NCI-H1105 treated with DMSO at 0.1 percent for 48 hours (cell line): Measurements from ENCODE around the gene MADD.

Experiments used
- DNase-seq: peaks from one replicate; lab custom pipeline; 2025; lab: John Stamatoyannopoulos, UW

The MADD gene

DNA sequence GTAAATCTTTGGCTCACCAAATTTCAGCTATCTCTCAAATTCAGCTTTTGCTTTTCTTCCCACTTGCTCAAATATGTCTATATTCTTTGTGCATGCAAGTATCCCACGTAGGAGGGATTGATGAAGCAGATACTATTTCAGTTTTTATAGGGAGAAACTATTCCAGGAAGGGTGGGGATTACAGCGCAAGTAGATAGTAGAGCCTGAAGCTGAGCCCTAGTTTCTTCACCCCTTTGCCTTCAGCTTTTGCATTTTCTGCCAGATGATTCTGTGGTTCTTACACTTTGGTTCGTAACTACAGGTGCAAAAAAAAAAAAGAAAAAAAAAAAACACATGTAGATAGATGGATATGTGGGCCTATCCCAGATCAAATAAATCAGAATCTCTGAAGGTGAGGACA lies 18.2 kb upstream of the MADD start:
- DNase-seq, result no peak

DNA sequence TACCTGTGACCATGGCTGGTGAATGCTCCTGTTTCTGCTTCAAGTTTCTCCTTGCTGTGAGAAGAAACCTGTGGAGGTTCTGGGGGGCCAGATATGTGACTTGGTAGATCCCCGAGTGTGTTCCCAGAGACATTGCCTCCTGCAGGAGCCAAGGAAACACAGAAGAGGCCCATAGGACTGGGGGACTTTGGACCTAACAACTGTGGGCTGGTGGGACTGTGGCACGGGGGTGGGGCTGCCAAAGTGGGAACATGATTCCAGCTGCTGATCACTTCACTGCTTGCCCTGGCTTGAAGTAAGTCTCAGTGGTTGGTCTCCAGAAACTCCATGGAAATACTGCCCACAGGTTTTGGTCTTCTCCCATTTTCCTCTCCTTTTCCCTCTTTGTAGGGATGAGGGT lies 16.3 kb upstream of the MADD start:
- DNase-seq, result no peak

GRCh38 chr11:47254386-47254785 lies 15.5 kb upstream of the MADD start:
- DNase-seq, result no peak

GRCh38 chr11:47256374-47256773 lies 13.6 kb upstream of the MADD start:
- DNase-seq, result no peak

GRCh38 chr11:47257177-47257516 lies 12.8 kb upstream of the MADD start:
- DNase-seq, result no peak

- DNase-seq, result peak; percentile 23
These were observed 12.2 kb upstream of the MADD start, which contains the start of gene NR1H3 for GRCh38 chr11:47257517-47258316. NR1H3 (plus strand) TSS chr11:47257996; CDS start chr11:47259217, 1,221 bp downstream.

DNA sequence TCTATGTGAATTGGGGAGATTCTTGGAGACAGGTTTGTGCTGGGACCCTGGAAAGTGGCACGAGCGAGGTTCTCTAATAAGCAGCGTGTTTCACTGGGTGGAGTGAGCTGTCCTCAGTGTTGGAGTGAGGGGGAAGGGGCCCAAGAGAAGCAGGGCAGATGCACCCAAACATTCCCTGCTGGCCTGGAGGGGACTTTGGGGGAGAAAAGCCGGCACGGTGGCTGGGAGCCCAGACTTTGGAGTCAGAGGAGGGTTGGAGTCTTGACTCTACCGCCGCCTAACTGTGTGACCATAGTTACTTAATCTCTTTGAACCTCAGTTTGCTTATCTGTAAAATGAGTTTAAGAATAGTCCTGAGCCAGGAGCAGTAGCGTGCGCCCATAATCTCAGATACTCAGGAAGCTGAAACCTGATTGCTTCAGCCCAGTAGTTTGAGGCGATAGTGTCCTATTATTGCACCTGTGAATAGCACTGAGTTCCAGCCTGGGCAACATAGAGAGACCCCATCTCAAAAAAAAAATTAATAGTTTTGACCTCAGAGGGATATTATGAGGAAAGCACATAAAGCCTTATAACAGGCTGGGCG lies 11.5 kb upstream of the MADD start:
- no peak for DNase-seq

DNA sequence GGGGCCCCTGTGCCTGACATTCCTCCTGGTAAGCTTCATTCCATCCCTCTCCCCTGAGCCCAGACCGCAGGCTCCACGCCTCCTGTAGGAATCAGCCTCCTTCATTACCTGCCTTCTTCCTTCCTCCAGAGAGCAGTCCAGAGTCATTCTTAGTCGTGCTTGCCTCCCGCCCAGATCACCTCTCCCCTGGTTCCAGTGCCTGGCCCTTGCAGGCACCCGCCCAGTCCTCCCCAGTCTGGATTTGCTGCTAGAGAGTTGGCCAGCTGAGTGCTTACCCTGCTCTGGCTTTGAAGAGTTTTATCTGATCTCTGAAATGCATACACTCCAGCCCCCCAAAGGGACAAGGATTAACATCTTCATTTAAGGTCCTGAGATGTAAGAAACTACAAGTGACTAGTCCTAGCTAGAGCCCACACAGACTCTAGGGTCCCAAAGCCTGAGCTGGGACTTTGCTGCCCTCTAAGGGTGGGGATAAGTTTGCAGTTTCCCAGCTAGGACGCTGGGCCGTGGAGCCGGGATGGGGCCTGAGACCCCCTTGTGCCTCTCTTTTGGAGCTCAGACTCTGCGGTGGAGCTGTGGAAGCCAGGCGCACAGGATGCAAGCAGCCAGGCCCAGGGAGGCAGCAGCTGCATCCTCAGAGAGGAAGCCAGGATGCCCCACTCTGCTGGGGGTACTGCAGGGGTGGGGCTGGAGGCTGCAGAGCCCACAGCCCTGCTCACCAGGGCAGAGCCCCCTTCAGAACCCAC lies 10.5 kb upstream of the MADD start:
- DNase-seq, result no peak

DNA sequence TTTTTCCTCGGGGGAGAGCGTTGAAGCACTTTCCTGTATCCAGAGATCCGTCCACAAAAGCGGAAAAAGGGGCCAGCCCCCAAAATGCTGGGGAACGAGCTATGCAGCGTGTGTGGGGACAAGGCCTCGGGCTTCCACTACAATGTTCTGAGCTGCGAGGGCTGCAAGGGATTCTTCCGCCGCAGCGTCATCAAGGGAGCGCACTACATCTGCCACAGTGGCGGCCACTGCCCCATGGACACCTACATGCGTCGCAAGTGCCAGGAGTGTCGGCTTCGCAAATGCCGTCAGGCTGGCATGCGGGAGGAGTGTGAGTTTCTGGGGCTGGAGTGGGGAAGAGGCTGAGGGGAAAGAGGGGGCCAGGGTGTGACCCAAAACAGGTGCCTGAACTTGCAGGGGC lies 9.6 kb upstream of the MADD start:
- no peak for DNase-seq

DNA sequence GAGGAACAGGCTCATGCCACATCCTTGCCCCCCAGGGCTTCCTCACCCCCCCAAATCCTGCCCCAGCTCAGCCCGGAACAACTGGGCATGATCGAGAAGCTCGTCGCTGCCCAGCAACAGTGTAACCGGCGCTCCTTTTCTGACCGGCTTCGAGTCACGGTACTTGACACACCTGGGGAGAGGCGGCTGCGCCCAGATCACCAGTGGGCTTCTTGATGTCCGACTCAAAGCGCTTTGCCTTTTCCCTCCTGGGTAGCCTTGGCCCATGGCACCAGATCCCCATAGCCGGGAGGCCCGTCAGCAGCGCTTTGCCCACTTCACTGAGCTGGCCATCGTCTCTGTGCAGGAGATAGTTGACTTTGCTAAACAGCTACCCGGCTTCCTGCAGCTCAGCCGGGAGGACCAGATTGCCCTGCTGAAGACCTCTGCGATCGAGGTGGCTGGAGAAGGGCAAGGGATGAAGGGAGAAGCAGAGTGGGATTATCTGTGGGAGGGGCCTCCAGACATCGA lies 8.6 kb upstream of the MADD start:
- DNase-seq, result no peak

GRCh38 chr11:47264119-47264518 lies 5.8 kb upstream of the MADD start:
- no peak for DNase-seq

DNA sequence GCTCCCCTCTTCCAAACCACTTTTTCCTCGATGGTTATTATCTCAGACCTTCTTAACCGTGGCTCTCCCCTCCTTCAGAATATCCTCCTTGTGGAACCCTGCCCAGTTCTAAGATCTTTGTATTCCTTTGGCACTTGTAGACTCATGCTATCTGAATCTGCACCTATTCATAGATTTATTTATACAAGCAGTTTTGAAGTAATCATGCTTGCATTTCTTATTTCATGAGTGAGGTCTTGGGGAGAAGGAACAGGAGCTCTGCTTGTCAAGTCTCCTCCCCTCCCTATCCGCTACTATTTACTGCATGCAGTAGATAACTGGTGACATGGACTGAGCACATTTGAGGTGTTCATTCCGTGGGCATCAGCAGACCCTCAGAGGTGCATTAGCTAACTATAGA lies 5.4 kb upstream of the MADD start:
- DNase-seq, result no peak

DNA sequence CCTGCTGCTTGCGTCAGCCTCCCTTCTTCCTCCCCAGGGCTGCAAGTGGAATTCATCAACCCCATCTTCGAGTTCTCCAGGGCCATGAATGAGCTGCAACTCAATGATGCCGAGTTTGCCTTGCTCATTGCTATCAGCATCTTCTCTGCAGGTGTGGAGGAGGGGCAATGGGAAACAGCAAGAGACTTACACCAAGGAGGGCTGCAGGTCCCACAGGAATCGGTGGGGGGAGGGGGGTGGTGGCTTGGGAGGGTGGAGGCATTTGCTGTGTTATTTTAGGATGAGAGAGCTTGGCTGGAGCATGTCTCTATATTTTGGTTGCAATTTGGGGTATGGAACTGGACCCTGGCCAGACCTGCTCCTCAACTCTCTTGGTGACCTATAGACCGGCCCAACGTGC lies 2.1 kb upstream of the MADD start:
- no peak for DNase-seq

GRCh38 chr11:47268448-47269001 lies 1.4 kb upstream of the MADD start:
- no peak for DNase-seq

DNA sequence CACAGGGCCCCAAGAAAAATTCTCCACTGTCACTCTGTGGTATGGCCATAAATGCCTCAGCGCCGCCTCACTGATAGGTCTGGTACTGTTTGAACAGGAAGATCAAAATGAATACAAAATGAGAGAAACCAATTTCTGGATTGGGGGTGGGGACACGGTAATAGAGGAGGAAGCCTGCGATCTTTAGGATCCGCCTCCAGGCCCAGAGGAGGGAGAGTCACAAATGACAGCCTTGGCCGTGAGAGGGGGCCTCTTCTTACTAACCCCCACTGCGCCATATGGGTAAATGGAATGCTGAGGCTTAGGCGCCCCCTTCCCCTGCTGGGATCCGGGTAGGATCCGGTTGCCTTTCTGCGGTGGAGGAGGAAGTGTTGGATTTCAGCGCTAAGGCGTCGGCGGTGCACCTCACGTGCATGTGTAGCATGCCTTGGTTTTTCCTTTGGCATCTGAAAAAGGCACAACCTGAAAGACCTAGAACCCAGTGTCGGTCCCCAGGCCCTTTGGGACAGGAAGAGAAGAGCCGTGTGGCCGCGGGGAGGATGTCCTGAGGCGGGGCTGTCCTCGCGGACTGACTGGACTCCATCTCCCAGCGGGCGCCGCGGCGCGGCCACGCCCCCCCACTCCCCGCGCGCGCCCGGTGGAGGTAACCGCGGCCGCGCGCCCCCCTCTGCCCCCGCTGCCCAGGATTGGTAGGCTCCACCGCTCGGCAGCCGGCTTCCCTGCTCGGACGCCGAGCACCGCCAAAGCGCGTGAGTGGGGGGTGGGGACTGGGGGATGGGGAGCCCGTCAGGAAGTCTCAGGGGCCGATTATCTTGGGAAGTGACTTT lies 718 bp upstream of the MADD start:
- DNase-seq, result peak; percentile 89

DNA sequence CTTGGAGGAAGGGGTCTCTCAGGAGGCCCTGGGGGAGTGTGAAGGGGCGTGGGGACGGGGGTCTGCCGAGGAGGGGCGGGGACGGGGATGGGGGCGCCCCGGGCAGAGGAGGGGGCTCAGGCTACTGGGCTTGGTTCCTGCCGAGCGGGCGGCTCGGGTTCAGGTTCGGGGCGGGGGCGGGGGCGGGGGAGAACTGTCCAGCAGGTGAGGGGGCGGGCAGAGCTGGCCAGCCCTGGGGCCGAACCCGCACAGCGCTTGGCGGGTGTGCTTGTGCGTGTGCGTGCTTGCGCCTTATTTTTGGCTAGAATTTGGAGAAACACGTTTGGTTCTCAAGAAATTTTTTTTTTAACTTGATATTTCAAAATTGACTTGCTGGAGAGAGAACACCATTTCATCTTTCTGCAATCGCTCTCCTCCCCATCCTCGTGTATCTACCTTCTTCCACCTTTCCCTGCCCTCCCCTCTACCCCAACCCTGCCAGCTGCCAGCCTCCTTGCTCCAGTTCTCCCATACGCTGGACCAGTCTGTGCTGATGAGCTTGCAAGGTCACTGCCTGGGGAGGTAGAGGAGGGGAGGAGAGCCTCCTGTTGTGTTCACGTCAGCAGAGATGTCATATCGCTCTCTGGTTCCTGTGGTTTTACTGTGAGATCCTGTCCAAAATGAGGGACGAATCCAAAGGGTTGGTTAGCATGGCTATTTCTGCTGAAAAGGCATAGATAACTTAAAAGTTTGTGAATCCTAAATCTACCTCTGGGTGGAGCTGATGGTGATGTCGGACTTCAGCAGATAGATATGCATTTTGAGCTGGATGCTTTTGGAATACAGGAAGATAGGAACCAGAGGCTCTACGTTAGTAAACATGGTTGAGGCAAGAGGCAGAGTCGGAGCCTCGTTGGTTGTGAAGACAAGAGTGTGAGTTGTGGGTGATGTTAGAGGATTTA lies 668 bp downstream of the MADD start:
- DNase-seq, result peak; percentile 44

GRCh38 chr11:47271328-47271727 lies 1.4 kb downstream of the MADD start:
- DNase-seq, result no peak

DNA sequence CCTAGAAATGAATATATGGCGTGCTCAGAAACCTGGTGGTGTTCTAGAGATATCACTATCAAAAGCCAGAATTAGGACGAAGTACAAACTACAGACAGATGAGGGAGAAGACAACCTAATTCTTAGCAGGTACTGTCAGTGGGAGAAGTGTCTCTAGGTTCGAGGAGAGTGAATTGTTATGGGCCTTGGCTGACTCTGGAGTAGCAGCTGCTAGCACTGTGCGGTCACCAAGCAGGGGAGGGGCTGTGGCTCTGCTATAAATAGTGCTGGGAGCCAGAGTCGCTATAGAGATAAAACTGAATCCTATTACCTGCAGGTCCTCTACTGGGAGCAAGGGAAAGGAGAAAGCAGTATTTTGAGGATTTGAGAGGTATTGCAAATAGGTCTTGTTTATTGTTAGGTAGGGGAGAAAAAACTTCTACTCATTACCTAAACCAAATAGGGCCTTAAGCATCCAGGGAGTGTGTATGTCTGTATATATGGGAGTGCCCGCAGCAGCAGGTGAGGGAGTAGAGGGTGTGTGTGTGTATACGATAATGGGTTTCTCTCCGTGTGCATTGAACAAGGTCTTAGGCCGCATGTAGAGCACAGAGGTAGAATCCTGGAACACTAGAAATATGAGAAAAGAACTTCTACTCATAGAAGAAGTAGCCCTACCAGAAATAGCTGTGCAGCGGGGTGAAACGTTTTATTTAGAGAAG lies 2.2 kb downstream of the MADD start:
- peak; percentile 77 for DNase-seq

- DNase-seq, result no peak
These were observed 2.8 kb downstream of the MADD start for GRCh38 chr11:47272706-47273105.
